Measurements from ENCODE around the gene YIPF1. TPM values are rescaled to one million over a fixed set of nuclear protein-coding genes. Genes with fewer than 3 reads are reported as not detected.

Gene YIPF1
- total RNA-seq, 1 donor from 2014 or later: 30.1 TPM

Other genes starting within 250 kb of the YIPF1 start
- gene GLIS1, start 150.6 kb downstream of the YIPF1 start, total RNA-seq: 2.7 TPM
- 15.5 TPM for gene NDC1, start 51.5 kb downstream of the YIPF1 start, total RNA-seq
- not detected for gene DIO1, start 4.4 kb upstream of the YIPF1 start, total RNA-seq
- gene IFT25, start 55.9 kb upstream of the YIPF1 start, total RNA-seq: 37.3 TPM
- 24.8 TPM for gene LRRC42, start 56.6 kb upstream of the YIPF1 start, total RNA-seq
- gene LDLRAD1, start 128.4 kb upstream of the YIPF1 start, total RNA-seq: not detected
- gene TMEM59, start 163.4 kb upstream of the YIPF1 start, total RNA-seq: 366 TPM
- gene TCEANC2, start 163.8 kb upstream of the YIPF1 start, total RNA-seq: 6.7 TPM